Effector CD4-positive, alpha-beta T cell (primary cell): Measurements from ENCODE around the gene MGP.

ENCODE experiments used
- DNase-seq: peaks from one replicate; pipeline ENCODE4 v3.0.0-alpha.2; 2020

Gene MGP

DNA sequence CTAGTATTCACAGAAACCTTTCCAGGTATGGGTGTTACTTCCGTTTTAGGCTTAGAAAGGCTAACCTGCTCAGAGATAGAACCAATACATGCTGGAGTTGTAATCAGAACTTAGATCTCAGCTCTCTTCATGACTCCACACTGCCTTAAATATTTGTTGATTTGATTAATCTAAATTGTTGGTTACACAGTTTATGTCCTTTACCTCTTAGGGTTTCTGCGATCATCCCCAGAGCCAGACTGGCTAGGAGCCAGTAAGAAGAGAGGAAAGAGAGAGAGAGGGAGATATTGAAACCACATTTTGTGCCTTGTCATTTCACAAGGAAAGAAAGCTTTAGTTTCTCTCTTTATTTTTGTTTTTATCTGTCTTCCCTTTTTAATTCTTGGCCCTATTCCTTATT, 16.8 kb upstream of the MGP start:
- DNase-seq, result no peak

DNA sequence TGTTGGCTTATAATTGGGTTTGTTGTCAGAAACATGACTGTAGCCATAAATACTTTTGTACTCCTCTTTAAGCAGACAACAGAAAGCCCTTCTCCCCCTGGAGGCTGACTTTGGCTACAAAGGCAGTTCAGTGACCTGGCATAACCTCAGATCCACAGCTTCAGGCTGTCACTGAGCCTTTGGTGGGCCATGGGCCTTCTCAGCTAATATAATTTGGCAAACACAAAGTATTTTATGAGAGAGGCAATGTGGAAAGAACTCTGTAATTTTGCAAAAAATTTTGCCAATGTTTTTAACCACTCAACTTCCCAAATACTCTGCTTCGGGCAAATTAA, 15.5 kb upstream of the MGP start:
- no peak for DNase-seq

DNA sequence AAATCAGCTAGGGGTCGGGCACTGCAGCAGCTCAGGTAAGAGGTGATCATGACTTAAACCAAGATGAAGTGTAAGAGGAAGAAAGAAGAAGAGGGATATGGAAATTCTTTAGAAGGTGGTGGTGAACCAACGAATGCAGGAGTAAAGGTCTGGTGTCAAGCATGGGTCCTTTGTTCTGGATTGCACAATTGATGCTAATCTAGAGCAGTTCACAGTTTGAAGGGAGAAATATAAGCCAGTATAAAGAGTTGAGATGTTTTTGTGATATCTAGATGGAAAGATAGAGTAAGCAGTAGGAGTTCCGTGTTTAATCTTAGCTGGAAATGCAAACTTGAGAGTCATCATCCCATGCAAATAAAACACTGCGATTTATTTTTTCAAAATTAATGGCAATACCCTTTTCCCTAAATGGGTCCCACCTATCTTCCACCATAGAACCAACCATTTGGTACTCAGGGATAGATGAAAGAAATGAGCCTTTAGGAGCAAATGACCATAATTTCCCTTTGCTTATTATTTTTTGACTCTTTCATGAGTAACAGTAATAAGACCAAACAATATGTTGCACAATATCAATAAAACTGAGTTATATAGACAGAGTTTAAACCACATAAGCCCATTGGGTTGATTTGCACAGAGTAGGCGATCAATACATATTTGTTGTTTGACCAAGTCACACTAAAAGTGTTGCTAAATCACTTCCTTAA, 15.0 kb upstream of the MGP start:
- DNase-seq, result no peak

DNA sequence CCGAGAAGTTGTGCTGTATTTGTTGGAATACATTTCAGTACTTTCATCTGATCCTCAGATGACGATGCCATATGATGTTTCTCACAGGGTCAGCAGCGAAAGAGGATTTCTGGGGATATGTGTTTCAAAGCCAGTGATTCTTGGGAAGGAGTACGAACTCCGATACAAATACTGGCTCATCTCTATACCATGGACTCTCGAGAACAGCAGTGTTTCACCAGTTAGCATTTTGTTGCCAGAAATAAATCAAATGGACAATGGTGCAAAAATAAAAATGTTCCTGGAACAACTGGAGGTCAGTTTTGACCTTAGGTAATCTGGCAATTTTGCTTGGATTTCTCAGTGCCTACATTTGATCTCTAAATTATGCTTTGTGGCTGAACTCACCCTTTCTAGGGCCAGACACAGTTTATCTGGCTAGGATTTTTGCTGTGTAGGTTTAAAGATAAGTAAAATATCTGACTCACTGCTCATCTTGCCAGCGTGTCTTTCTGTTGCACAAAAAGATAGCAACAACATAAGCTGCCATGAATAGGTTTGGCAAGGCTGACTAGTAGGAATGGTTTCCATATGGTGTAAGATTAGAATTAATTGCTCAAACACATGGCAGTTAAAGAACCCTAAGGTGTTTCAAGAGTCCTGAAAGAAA, 11.0 kb upstream of the MGP start:
- DNase-seq, result no peak

DNA sequence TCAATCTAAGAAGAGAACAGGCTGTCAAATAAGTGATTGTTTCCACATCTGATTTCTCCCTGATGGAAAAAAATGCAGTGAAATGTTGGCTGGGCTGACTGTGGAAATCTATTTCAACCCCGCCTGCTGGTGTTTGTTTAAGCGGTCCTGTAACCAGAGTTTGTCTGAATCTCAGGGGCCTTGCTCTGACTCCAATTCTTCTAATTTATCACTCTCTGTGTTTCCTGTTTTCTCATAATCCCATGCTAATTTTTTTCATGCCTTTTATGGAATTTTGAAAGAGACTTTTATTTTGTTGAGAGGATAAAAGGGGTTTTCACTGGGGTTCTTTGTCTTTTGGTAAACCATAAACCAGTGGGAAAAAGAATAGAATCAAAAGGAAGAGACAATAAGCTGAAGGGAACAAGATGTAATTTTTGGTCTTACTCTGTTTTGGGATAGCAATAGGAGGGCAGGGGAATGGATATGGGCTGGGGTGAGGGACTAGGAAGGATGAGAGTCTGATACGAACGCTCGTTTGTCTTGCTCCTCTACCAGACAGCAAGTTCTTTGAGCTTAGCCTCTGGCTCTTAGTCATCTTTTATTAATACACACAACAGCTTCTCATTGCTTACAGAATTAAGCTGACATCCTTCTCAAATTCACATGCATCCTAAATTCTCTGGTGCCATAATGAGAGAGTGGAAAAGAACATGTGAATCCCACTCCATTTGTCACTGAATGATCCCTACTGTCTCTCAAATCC, 8.0 kb upstream of the MGP start:
- no peak for DNase-seq

DNA sequence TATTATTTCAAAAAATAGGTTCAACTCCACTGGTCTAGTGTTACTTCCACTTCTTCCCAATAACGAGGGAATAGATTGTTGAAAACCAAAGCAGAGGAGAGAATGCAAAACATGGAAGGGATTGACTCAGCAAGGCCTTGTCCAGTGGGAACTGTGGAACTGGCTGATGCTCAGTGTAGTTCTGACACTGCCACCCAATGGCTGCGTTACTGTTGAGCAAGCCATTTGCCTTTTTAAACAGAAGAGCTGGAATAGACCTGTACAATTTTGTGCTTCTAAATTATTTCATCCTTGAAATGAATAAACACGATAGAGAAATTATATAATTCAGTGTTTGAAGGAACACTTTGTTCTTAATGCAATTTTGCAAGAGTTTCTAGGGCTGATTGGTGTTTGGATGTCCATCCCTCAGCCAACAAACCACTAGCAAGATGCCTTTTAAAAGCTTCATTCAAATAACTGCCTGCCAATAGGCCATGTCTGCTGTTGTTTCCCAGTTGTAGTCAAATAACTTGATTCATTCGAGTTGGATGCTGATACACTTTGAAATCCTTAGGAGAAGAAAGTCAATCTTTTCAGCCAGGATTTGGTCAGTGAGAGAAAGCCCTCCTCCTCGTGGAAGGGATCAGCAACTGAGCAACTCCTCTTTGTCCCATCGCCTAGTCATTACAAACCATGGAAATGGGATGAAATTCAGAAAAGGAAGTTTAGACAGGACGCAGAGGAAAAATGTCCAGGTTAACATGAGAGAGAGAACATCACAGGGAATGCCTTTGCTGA, 7.3 kb upstream of the MGP start:
- no peak for DNase-seq

DNA sequence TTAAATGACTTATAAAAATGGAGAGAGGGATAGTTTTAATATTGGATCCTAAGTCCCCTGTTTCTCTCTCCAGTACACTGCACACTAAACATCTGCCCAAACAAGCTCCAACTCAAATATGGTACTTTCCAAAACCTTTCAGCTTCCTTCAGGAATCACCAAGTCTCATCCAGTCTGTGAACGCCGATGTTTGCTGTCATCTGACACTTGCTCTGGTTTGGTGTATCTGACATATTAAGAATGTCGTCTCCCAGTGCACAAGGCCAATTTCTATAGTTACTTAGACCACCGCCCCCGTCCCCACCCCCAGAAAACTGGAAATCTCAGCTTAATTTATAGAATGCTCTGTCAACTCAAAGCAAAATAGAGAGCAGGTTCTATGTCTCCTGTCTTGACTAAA, 5.0 kb upstream of the MGP start:
- DNase-seq, result no peak

DNA sequence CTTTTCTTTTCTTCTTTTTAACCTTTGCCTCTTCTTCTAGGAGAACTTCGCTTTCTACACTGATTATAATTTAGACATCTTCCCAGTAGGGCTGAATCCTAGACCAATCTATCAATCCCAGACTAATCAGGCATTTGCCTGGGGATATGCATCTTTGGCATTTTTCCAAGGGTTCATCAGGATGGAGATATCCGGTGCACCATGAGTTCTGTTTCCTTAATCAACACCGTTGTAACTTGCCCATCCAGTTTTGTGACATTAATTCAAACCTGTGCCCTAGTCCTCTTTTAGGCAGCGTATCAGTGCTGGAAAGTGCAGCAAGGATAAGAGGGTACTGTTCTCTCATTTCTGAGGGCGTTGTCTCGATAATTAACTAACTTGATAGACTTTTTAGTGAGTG, 617 bp upstream of the MGP start:
- DNase-seq, result no peak

DNA sequence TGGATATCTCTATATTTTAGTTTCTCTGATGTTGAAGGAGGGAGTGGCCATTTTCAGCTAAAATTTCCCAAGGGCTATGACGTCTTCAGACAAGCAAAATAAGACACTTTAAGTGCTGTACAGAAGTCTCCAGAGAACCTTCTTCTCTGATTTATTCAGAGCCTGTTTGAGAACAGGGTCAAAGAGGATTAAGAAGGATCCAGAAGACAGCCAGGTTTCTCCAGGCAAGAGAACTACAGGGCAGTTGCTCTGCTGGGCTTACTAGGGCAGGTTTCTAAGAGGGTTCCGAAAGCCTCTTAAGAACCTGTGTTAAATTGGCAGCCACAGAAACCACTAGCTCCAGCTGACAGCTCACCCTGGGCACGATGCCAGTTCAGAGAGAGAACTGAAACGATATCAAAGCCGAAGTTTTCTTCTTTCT, 1.2 kb downstream of the MGP start:
- DNase-seq, result peak; percentile 76

DNA sequence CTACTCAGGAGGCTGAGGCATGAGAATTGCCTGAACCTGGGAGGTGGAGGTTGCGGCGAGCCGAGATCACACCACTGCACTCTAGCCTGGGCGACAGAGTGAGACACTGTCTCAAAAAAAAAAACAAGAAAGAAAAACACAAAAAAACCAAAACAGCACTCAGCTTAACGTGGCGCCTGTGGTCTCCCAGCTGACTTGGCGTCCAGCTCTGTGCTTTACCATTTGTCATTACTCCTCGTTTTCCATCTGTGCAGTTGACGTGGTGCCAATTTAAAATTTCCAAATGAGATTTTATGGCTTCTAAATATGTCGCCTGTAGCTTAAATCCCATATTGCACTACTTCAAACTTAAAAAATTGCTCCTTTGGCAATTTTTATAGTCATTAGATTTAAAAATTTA, 2.0 kb downstream of the MGP start:
- DNase-seq, result no peak

DNA sequence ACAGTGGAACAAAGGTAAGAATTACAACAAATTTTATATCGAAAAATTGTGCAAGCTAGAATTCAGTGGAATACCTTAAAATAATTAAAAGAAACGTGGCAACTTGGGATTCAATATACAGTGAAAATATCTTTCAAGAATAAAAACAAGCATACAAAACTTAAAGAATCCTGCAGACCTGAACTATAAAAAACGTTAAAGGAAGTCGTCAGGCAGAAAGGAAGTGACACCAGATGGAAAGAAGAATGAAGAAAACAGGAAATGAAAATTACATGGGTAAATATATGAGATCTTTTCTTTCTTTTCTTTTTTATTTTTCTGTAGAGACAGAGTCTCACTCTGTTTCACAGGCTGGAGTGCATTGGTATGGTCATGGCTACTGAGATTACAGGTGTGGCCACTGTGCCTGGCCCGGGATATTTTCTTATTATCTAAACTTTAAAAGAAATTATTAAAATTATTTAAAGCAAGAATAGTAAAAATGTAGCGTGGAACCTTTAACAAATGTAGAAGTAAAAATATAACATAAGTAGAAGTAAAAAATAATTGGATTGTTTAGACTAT, 4.7 kb downstream of the MGP start:
- no peak for DNase-seq

DNA sequence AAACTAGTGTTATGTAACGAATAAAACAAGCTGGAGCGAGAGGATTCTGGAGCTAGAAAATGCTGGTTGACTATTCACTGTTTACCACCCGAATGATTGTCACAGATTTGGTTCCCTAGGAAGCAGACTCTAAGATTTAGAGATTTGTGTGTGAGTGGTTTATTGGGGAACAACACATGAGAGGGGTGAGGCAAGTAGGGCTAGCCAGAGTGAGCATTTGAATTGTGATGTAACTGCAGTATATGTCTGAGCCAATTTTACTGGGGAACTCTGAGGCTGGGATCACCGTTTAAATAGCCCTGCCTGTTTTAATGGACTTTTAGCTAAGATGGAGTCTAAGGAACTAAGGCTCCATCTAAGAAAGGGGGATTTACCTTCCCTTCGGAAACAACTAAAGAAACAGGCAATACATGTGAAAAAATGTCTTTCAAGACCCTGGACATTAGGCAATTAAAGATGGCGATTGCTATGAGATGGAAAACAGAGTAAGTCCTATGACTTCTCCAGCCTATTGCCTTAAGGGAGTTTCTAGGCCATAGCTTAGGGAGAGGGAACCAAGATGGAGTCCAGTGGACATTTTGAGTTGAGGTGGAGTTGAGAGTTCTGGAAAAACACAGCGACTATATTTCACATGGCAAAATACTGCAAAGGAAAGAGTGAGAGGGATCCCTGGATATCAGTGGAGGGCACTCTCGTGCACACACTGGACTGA, 6.3 kb downstream of the MGP start:
- no peak for DNase-seq

DNA sequence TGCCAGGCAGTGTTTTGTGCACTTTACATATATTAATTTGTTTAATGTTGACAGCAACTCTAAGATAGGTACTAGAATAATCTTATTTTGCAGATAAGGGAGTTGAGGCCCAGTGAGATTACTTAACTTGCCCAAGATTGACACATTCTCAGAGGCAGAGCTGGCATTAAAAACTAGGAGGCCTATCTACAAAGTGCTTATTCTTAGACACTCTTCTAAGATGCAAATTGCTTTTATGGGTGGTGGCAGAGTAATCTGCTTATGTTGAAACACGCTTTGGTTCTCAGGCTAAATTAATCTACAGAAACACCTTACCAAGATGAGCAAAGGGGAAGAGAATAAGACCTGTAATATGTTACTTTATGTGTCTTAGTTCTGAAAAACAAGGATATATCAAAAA, 7.2 kb downstream of the MGP start:
- DNase-seq, result no peak

DNA sequence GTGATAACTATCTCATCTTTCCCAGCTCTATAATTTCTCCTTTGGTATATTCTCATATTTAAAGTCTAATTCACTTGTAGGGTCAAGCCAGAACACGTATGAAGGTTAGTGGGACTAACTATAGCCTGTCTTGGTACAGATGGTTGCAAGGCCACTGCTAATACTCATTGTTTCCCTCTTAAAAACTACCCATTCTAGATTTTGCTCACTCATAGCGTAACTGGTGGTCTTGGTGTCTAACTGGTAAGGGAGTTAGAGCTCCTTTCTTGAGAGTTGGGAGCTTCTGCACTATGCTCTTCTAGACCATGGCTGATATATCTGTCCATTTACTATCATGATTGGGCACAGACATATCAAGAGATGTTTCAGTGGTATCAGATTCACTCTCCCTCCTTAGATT, 8.8 kb downstream of the MGP start:
- no peak for DNase-seq

DNA sequence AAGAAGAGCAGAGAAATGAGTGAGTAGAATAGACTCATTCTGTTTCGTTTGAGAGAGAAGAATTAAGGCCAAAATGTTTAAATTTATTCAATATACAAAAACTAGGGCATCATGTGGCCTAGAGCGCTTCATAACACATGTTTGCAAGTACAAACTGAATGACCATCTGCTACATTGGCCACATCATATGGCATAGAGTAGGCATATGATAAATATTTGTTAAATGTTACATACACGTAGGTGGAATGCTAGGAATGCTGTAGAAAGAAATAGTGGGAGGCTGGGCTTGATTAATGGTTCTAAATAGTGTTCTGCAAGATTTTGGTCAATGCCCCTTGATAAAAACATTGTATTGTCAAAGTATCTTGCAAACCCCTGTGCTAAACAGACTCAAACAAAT, 10.8 kb downstream of the MGP start:
- DNase-seq, result no peak

DNA sequence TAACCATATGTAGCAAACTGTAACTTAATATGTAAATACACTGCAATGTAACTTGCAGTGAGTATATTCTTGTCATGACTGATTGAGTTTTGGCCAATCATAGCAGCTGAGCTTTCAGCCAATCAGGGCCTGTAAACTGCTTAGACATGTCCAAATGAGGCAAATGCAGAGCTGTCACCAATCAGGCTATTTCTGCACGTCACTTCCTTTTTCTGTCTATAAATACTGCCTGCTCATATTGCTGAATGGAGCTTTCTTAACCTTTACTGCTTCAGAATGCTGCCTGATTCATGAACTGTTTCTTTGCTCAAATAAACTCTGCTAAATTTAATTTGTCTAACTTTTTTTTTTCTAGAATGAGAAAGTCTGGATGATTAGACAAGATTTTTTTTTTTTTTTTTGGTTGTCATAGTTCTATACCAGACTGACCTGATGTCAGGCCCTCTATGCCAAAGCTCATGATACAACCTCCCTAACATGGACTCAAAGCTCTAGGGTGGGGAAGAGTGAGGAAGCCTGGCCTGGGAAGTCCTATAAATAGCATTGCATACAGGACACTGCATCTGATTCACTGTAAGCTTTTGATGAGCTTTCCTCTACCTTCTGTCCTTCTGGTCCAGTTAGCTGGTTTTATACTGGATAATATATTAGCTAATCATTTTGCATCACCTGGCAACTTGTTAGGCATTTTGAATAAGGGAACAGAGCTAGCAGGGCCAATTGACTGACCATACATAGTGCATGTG, 12.0 kb downstream of the MGP start:
- DNase-seq, result no peak

DNA sequence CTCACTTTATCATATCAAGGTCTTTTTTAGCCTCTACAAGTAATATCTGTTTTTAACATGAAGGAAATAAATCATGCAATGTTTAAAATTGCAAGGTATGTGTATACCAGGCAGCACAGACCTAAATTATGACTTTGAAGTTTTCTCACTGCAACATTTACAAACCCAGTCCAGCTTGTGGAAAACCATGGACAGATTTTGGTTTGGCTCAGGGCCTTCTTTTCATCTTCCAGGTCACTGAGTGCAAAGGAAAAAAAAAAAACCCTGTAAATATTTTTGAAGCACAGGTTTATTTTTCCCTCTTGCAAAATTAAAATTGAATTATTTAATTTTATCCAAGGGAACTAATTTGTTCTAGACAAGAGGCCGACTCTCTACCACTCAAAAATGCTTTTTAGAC, 13.8 kb downstream of the MGP start:
- no peak for DNase-seq

DNA sequence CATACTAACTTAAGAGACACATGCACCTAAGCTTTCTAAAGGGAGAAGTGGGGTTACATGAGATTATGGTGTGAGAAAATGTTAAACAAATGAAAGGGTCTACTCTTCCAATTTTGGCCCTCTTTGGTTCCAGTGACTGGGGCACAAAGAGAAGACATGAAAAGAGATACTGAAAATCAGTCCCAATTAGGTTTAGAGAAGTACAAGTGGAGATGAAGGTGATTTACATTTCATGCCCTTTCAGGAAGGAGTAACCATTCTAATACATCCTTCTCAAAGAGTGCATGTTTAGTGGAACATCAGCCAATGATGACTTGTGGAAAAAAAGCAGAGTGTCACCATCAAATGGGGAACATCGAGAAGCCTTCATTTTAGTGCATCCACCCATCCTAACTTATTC, 14.4 kb downstream of the MGP start:
- DNase-seq, result no peak

DNA sequence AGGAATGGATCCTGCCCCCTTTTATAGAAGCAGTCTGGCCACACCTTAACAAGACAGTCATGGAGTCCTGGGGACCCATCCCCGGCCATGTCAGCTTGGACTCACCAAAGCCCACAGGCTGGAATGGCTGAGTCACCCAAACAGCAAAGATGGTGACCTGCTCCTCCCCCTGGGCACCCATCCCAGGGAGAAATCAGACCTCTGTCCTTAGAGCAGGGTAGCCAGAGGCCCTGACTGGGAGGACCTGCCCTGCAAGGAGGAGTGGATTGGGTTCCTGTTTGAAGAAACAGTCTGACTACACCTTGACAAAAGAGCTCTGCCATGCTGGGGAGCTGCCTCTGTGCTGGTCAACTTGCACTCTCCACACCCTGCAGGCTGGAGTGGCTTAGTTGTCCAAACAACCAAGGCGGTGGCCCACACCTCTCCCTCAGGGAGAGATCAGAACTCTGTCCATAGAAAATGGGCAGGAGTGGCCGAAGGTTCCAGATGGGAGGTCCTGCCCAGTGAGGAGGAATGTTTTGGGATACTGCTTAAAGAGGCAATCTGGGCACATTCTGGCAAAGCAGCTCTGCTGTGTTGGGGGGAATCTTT, 16.6 kb downstream of the MGP start:
- no peak for DNase-seq

DNA sequence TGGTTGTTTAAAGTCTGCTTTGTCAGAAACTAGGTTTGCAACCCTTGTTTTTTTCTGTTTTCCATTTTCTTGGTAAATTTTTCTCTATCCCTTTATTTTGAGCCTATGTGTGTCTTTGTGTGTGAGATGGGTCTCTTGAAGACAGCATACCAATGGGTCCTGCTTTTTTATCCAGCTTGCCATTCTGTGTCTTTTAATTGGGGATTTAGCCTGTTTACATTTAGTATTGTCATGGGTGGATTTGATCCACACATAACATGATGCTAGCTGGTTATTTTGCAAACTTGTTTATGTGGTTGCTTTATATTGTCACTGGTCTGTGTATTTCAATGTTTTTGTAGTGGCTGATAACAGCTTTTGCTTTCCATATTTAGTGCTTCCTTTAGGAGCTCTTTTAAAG, 25.2 kb downstream of the MGP start:
- DNase-seq, result no peak

DNA sequence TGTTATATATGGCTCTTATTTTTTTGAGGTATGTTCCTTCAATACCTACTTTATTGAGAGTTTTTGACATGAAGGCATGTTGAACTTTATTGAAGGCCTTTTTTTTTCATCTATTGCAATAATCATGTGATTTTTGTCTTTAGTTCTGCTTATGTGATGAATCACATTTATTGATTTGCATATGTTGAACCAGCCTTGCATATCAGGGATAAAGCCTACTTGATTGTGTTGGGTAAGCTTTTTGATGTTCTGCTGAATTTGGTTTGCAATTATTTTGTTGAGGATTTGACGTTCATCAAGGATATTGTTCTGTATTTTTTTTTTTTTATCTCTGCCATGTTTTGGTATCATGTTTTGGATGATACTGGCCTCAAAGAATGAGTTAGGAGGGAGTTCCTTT, 27.1 kb downstream of the MGP start:
- no peak for DNase-seq
